Aorta (tissue), 5 donors: ENCODE results near the gene TSPAN16. TPM values are rescaled to one million over a fixed set of nuclear protein-coding genes. Genes with fewer than 3 reads are reported as not detected.
A peak's percentile ranks its signal among the peaks of the same experiment; 100 is the strongest.

Source experiments
- ATAC-seq: fragments of 200-7000 bp; cut with Tn5 transposase; one replicate; pipeline ENCODE4 v1.9.1; 2022; ENCODE audit warnings: moderate library complexity; ENCODE audit not compliant: low FRiP score
- DNase-seq, 2 donors: peaks; one replicate each; pipeline ENCODE4 v3.0.0-alpha.2; 2020
- H3K27ac ChIP-seq, 2 donors: one replicate each; pipeline ENCODE4 v1.5.1; 2013; ENCODE audit warnings: low read length in 2 of 2, mild to moderate bottlenecking in 2 of 2, moderate library complexity in 2 of 2, control low read depth in 1 of 2, inconsistent platforms in 1 of 2, low read depth in 1 of 2
- H3K27me3 ChIP-seq, 2 donors: one replicate each; pipeline ENCODE4 v1.6.1; 2013; ENCODE audit warnings: control low read depth in 1 of 2, low read length in 1 of 2, mild to moderate bottlenecking in 1 of 2, moderate library complexity in 1 of 2; ENCODE audit not compliant: insufficient read depth in 2 of 2, control insufficient read depth in 1 of 2
- H3K36me3 ChIP-seq, 2 donors: one replicate each; pipeline ENCODE4 v1.6.1; 2013; ENCODE audit warnings: control low read depth in 1 of 2, low read length in 1 of 2, mild to moderate bottlenecking in 1 of 2; ENCODE audit not compliant: insufficient read depth in 2 of 2, control insufficient read depth in 1 of 2
- H3K4me1 ChIP-seq, 2 donors: one replicate each; pipeline ENCODE4 v1.6.1; 2013; ENCODE audit warnings: low read length in 2 of 2, control low read depth in 1 of 2, mild to moderate bottlenecking in 1 of 2, moderate library complexity in 1 of 2; ENCODE audit not compliant: insufficient read depth in 2 of 2, control insufficient read depth in 1 of 2
- H3K4me3 ChIP-seq, 2 donors: one replicate each; pipeline ENCODE4 v1.5.1; 2013; ENCODE audit warnings: low read length in 2 of 2, control low read depth in 1 of 2, mild to moderate bottlenecking in 1 of 2
- H3K9me3 ChIP-seq: one replicate; pipeline ENCODE4 v1.6.1; 2013; ENCODE audit warnings: mild to moderate bottlenecking, low read length; ENCODE audit not compliant: control insufficient read depth
- WGBS, 2 donors: extraction: QIAGEN DNeasy Blood & Tissue Kit; methylation state at CpG; one replicate each; pipeline ENCODE4 v1.1.7; 2013; 5-methylcytosine and 5-hydroxymethylcytosine counted together
- intact Hi-C, 2 donors: fragments of 100-400 bp; cut with DNase I; formaldehyde crosslinking; loops; one replicate each; pipeline versions ENCODE4 v1.14.2 to v1.15.0; 2022
- polyA plus RNA-seq, 2 donors: library from polyadenylated mRNA; stranded (reverse); fragments of 200-250 nt; gene quantifications; one replicate each; pipeline ENCODE4 v1.2.3, GENCODE V29; 2013
- total RNA-seq, 2 donors: library from RNA; stranded (reverse); fragmentation: NEBNext Ultra II Directional; extraction: Animal tissue kit (Norgen Biotek cat#: 25700); gene quantifications; one replicate each; pipeline ENCODE4 v1.2.1, GENCODE V29; 2021
- donor health status: healthy with polysubstance abuse.
- donor health status: Bipolar disorder and iron deficiency.
- donor health status: DM: no; HTN: no; CAD: no.
- donor health status: DM: no; HTN: no; CAD: no.
- donor health status: DM: yes; HTN: yes; CAD: no.

TSPAN16 gene
- total and polyA plus RNA-seq, 4 donors, result not detected

GRCh38 chr19:11356676-11357550 is 61.0 kb downstream of the TSPAN16 start:
- H3K27ac ChIP-seq, result no peak overlapping the region
- H3K9me3 ChIP-seq, result no peaks in the 10 kb centered on the region
- no peak overlapping the region for H3K4me3 ChIP-seq
- no peaks in the 10 kb centered on the region for H3K27me3 ChIP-seq
- DNase-seq, result no peak
- H3K36me3 ChIP-seq, result peaks cover 0 to 5% of the 10 kb centered on the region in 2 donors
- no peak for ATAC-seq
- no peaks in the 10 kb centered on the region for H3K4me1 ChIP-seq
- intact Hi-C loops, result no loop called here
- 80 to 82% methylated on average over 11 of the region's 11 CpGs for WGBS, 2 donors

GRCh38 chr19:11359421-11359820 is 63.5 kb downstream of the TSPAN16 start:
- no peaks in the 10 kb centered on the region for H3K9me3 ChIP-seq
- WGBS, 2 donors, result 88 to 89% methylated on average over 11 of the region's 11 CpGs
- no peak overlapping the region for H3K27ac ChIP-seq
- no peak overlapping the region for H3K4me3 ChIP-seq
- no peaks in the 10 kb centered on the region for H3K4me1 ChIP-seq
- ATAC-seq (no peak), DNase-seq (no peak)
- intact Hi-C loops, result no loop called here
- no peaks in the 10 kb centered on the region for H3K27me3 ChIP-seq
- H3K36me3 ChIP-seq, result peaks cover 0 to 5% of the 10 kb centered on the region in 2 donors

GRCh38 chr19:11361037-11361770 is 65.2 kb downstream of the TSPAN16 start:
- Histone ChIP-seq H3K27ac (no peak overlapping the region), H3K4me1 (no peaks in the 10 kb centered on the region), H3K36me3 (peaks cover 0 to 8% of the 10 kb centered on the region in 2 donors), H3K27me3 (no peaks in the 10 kb centered on the region), H3K9me3 (no peaks in the 10 kb centered on the region), H3K4me3 (no peak overlapping the region)
- DNase-seq (no peak), ATAC-seq (peak; percentile 3)
- intact Hi-C loops, result no loop called here
- 66 to 71% methylated on average over 43 of the region's 43 CpGs for WGBS, 2 donors

GRCh38 chr19:11361771-11362731 is 66.1 kb downstream of the TSPAN16 start:
- Histone ChIP-seq H3K4me3 (no peak overlapping the region), H3K27me3 (no peaks in the 10 kb centered on the region), H3K27ac (no peak overlapping the region), H3K36me3 (peaks cover 0 to 8% of the 10 kb centered on the region in 2 donors), H3K9me3 (no peaks in the 10 kb centered on the region), H3K4me1 (no peaks in the 10 kb centered on the region)
- intact Hi-C loops, result no loop called here
- no peak for ATAC-seq
- DNase-seq, result no peak
- WGBS, 2 donors, result 83 to 84% methylated on average over 34 to 35 of the region's 35 CpGs

- no peaks in the 10 kb centered on the region for H3K9me3 ChIP-seq
- H3K4me1 ChIP-seq, result no peaks in the 10 kb centered on the region
- ATAC-seq (no peak), DNase-seq (no peak)
- intact Hi-C loops, result no loop called here
- H3K27me3 ChIP-seq, result no peaks in the 10 kb centered on the region
- H3K36me3 ChIP-seq, result peaks cover 0 to 8% of the 10 kb centered on the region in 2 donors
- no peak overlapping the region for H3K27ac ChIP-seq
- H3K4me3 ChIP-seq, result no peak overlapping the region
- WGBS, 2 donors, result 91% methylated on average over 10 of the region's 10 CpGs
Measured at GRCh38 chr19:11363881-11364280, 67.9 kb downstream of the TSPAN16 start.

GRCh38 chr19:11364296-11364904 is 68.4 kb downstream of the TSPAN16 start:
- DNase-seq (no peak), ATAC-seq (no peak)
- Histone ChIP-seq H3K4me1 (no peaks in the 10 kb centered on the region), H3K27ac (no peak overlapping the region), H3K36me3 (peaks cover 0 to 7% of the 10 kb centered on the region in 2 donors), H3K27me3 (no peaks in the 10 kb centered on the region), H3K9me3 (no peaks in the 10 kb centered on the region), H3K4me3 (no peak overlapping the region)
- WGBS, 2 donors, result 92 to 93% methylated on average over 25 to 28 of the region's 28 CpGs
- intact Hi-C loops, result no loop called here

GRCh38 chr19:11364935-11365334 is 69.0 kb downstream of the TSPAN16 start:
- no peak for ATAC-seq

More at GRCh38 chr19:11364935-11365334, 69.0 kb downstream of the TSPAN16 start:
- 63 to 68% methylated on average over 5 of the region's 5 CpGs for WGBS, 2 donors
- Histone ChIP-seq H3K4me3 (no peak overlapping the region), H3K27me3 (no peaks in the 10 kb centered on the region), H3K9me3 (no peaks in the 10 kb centered on the region), H3K4me1 (no peaks in the 10 kb centered on the region), H3K27ac (no peak overlapping the region), H3K36me3 (peaks cover 0 to 5% of the 10 kb centered on the region in 2 donors)
- intact Hi-C loops, result no loop called here
- no peak for DNase-seq
